ENCODE data around the gene GLIS2. TPM values are rescaled to one million over a fixed set of nuclear protein-coding genes. Genes with fewer than 3 reads are reported as not detected.
A peak's percentile ranks its signal among the peaks of the same experiment; 100 is the strongest.

Gene GLIS2
- total RNA-seq, 1 experiment from 2014 or later: 18.2 TPM

DNA sequence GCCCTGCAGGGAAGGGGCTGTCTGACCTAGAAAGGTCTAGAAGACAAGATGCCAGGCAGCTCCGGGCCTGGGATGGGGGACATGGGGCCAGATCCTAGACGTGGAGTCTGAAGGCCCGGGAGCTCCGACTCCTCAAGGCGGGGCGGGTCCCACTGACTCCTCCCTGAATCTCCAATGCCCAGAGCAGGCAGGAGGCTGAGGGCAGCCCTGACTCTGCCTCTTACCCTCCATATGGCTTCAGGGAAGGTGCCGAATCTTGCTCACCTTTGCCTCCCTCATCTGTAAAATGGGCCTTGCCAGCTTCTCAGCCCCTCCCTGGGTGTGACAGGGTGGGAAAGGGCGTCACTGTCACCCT lies 70.6 kb downstream of the GLIS2 start:
- Histone ChIP-seq H3K4me1 (ENCODE audit: control insufficient read depth in 1 of 2, insufficient read depth in 2 of 2, low read length in 2 of 2) (peaks cover 0 to 3% of the 10 kb centered on the region in 2 experiments; a peak in 1 of 4 replicates), H3K27ac (ENCODE audit: low read depth, low read length) (no peak overlapping the region), H2AFZ (ENCODE audit: low read depth, low read length, poor library complexity, severe bottlenecking) (no peak overlapping the region), H3K9ac (ENCODE audit: low read length) (no peak overlapping the region), H3K4me2 (ENCODE audit: low read length) (no peak overlapping the region), H3K79me2 (ENCODE audit: insufficient read depth, low read length) (no peaks in the 10 kb centered on the region), H3K9me2 (ENCODE audit: insufficient read depth) (no peaks in the 10 kb centered on the region), H3K9me3 (ENCODE audit: control insufficient read depth in 1 of 2, insufficient read depth in 1 of 2, low read depth in 1 of 2, low read length in 2 of 2) (no peaks in the 10 kb centered on the region), H3K36me3 (ENCODE audit: control insufficient read depth in 1 of 2, insufficient read depth in 2 of 2, low read length in 2 of 2) (no peaks in the 10 kb centered on the region), H4K20me1 (ENCODE audit: insufficient read depth) (no peaks in the 10 kb centered on the region), H3K27me3 (ENCODE audit: insufficient read depth, low read length) (no peaks in the 10 kb centered on the region), H3K4me3 (replicated peaks in 1 of 2; ENCODE audit: low read depth in 1 of 2, low read length in 2 of 2) (no peak overlapping the region)
- ChIA-PET CTCF (interaction anchor here (1.7 kb wide), 1 partner anchor 16 kb away, joined by 3 read pairs; no protein-coding TSS in a partner anchor), RAD21 (ENCODE audit: low non-redundant PET in 1 of 2, low total read pairs in 2 of 2, uncharacterized antibody in 2 of 2, unreplicated experiment in 2 of 2) (no interaction called here), POLR2A (no interaction called here)
- TF ChIP-seq SIN3A (IDR thresholded peaks at IDR 0.05; ENCODE audit: low read depth): no peak
- no peak for TF ChIP-seq TCF7L2 (IDR thresholded peaks at IDR 0.05; ENCODE audit: borderline replicate concordance, extremely low read depth, insufficient read depth, insufficient read length)
- TF ChIP-seq YY1 (IDR thresholded peaks at IDR 0.05; ENCODE audit: extremely low read depth, insufficient replicate concordance, low read depth, low read length): no peak
- TF ChIP-seq, protein P1, sequence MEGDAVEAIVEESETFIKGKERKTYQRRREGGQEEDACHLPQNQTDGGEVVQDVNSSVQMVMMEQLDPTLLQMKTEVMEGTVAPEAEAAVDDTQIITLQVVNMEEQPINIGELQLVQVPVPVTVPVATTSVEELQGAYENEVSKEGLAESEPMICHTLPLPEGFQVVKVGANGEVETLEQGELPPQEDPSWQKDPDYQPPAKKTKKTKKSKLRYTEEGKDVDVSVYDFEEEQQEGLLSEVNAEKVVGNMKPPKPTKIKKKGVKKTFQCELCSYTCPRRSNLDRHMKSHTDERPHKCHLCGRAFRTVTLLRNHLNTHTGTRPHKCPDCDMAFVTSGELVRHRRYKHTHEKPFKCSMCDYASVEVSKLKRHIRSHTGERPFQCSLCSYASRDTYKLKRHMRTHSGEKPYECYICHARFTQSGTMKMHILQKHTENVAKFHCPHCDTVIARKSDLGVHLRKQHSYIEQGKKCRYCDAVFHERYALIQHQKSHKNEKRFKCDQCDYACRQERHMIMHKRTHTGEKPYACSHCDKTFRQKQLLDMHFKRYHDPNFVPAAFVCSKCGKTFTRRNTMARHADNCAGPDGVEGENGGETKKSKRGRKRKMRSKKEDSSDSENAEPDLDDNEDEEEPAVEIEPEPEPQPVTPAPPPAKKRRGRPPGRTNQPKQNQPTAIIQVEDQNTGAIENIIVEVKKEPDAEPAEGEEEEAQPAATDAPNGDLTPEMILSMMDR (IDR thresholded peaks at IDR 0.05 in 2 of 3, conservative IDR thresholded peaks at IDR 0.05 in 1 of 3; ENCODE audit: borderline replicate concordance in 1 of 3, insufficient read depth in 1 of 3, low read depth in 2 of 3, low read length in 2 of 3): no peak
- no peak for TF ChIP-seq SP1 (IDR thresholded peaks at IDR 0.05; ENCODE audit: low read depth)
- no peak for TF ChIP-seq SRF (IDR thresholded peaks at IDR 0.05; ENCODE audit: low read depth)
- TF ChIP-seq JUND (IDR thresholded peaks at IDR 0.05): no peak
- TF ChIP-seq POLR2A (IDR thresholded peaks at IDR 0.05; ENCODE audit: borderline replicate concordance, extremely low read depth, insufficient read depth, insufficient read length): no peak
- TF ChIP-seq, protein P2, sequence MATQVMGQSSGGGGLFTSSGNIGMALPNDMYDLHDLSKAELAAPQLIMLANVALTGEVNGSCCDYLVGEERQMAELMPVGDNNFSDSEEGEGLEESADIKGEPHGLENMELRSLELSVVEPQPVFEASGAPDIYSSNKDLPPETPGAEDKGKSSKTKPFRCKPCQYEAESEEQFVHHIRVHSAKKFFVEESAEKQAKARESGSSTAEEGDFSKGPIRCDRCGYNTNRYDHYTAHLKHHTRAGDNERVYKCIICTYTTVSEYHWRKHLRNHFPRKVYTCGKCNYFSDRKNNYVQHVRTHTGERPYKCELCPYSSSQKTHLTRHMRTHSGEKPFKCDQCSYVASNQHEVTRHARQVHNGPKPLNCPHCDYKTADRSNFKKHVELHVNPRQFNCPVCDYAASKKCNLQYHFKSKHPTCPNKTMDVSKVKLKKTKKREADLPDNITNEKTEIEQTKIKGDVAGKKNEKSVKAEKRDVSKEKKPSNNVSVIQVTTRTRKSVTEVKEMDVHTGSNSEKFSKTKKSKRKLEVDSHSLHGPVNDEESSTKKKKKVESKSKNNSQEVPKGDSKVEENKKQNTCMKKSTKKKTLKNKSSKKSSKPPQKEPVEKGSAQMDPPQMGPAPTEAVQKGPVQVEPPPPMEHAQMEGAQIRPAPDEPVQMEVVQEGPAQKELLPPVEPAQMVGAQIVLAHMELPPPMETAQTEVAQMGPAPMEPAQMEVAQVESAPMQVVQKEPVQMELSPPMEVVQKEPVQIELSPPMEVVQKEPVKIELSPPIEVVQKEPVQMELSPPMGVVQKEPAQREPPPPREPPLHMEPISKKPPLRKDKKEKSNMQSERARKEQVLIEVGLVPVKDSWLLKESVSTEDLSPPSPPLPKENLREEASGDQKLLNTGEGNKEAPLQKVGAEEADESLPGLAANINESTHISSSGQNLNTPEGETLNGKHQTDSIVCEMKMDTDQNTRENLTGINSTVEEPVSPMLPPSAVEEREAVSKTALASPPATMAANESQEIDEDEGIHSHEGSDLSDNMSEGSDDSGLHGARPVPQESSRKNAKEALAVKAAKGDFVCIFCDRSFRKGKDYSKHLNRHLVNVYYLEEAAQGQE (IDR thresholded peaks at IDR 0.05; ENCODE audit: low read depth): no peak
- TF ChIP-seq FOSL1 (IDR thresholded peaks at IDR 0.05; ENCODE audit: low read depth): no peak
- TF ChIP-seq RAD21 (IDR thresholded peaks at IDR 0.05; ENCODE audit: low read depth): no peak
- TF ChIP-seq, protein P3, sequence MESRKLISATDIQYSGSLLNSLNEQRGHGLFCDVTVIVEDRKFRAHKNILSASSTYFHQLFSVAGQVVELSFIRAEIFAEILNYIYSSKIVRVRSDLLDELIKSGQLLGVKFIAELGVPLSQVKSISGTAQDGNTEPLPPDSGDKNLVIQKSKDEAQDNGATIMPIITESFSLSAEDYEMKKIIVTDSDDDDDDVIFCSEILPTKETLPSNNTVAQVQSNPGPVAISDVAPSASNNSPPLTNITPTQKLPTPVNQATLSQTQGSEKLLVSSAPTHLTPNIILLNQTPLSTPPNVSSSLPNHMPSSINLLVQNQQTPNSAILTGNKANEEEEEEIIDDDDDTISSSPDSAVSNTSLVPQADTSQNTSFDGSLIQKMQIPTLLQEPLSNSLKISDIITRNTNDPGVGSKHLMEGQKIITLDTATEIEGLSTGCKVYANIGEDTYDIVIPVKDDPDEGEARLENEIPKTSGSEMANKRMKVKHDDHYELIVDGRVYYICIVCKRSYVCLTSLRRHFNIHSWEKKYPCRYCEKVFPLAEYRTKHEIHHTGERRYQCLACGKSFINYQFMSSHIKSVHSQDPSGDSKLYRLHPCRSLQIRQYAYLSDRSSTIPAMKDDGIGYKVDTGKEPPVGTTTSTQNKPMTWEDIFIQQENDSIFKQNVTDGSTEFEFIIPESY (IDR thresholded peaks at IDR 0.05; ENCODE audit: extremely low read depth, insufficient replicate concordance, low read length): no peak
- no peak for TF ChIP-seq ELF1 (IDR thresholded peaks at IDR 0.05; ENCODE audit: borderline replicate concordance, low read depth)
- no peak for TF ChIP-seq EZH2 (IDR thresholded peaks at IDR 0.05)
- no TSS peak for BruUV-seq (replicated peaks)
- ATAC-seq (peak; percentile 35), DNase-seq (ENCODE audit: low read depth, low spot score) (no peak)
- intact Hi-C loops (cut with micrococcal nuclease): no loop called here
